Dermis lymphatic vessel endothelial cell (primary cell): Measurements from ENCODE around the gene BUB1. TPM values are rescaled to one million over a fixed set of nuclear protein-coding genes. Genes with fewer than 3 reads are reported as not detected.

Experiments
- total RNA-seq: library from RNA; depleted of rRNA; stranded (reverse); fragments of >200 nt; gene quantifications from 2 replicates; pipeline ENCODE4 v1.2.1, GENCODE V29; 2014

The BUB1 gene
- 5.3 and 7.4 TPM in 2 replicates for total RNA-seq

GRCh38 chr2:110677530-110678456 lies at the start of gene BUB1:
BUB1 (minus strand) TSS chr2:110678063; CDS start chr2:110677995, 68 bp downstream.

Other genes starting within 250 kb of the BUB1 start
- gene LIMS4, start 205.2 kb downstream of the BUB1 start, total RNA-seq = 45.6 and 52.5 TPM in 2 replicates
- 30.1 and 40.7 TPM in 2 replicates for gene RGPD6, start 100.8 kb downstream of the BUB1 start, total RNA-seq
- gene ACOXL, start 54.5 kb upstream of the BUB1 start, total RNA-seq = not detected in 2 replicates